Fibroblast of the aortic adventitia (primary cell): ENCODE data around the gene JUP. TPM values are rescaled to one million over a fixed set of nuclear protein-coding genes. Genes with fewer than 3 reads are reported as not detected.

Experiments
- DNase-seq: peaks from one replicate; pipeline ENCODE4 v3.0.0-alpha.2; 2010; ENCODE audit warnings: low read depth
- H3K4me3 ChIP-seq: 2 replicates; pipeline ENCODE4 v1.5.1; 2011; ENCODE audit warnings: low read depth, mild to moderate bottlenecking, control low read depth, low read length, moderate library complexity
- CTCF ChIP-seq: IDR thresholded peaks from 2 replicates; pipeline ENCODE4 v1.5.1; 2011; ENCODE audit warnings: mild to moderate bottlenecking, low read length, control low read depth, inconsistent platforms; ENCODE audit not compliant: insufficient read depth
- total RNA-seq: library from RNA; depleted of rRNA; stranded (reverse); fragments of >200 nt; gene quantifications from 2 replicates; pipeline ENCODE4 v1.2.3, GENCODE V29; 2012; ENCODE audit warnings: low replicate concordance

JUP gene
- total RNA-seq, 1 donor, result 8.9 TPM

- H3K4me3 ChIP-seq, result peak overlapping the region; percentile 83
- no peak for TF ChIP-seq CTCF
- peak; percentile 37 for DNase-seq
Measured at GRCh38 chr17:41814195-41814594, 27.7 kb upstream of the JUP start.

- DNase-seq, result no peak
- no peak for TF ChIP-seq CTCF
Measured at GRCh38 chr17:41813699-41814124, 27.2 kb upstream of the JUP start.

GRCh38 chr17:41813152-41813680, 26.7 kb upstream of the JUP start:
- peak overlapping the region; percentile 83 for H3K4me3 ChIP-seq
- no peak for DNase-seq
- TF ChIP-seq CTCF, result no peak

More at GRCh38 chr17:41813699-41814124, 27.2 kb upstream of the JUP start:
- peak overlapping the region; percentile 83 for H3K4me3 ChIP-seq

- no peak for TF ChIP-seq CTCF
- DNase-seq, result peak; percentile 87
- peak within 1 kb of the TSS; percentile 83 for H3K4me3 ChIP-seq
Measured at GRCh38 chr17:41812381-41813151, 26.1 kb upstream of the JUP start, which contains the start of gene FKBP10. TSS of gene FKBP10 (plus strand) at chr17:41813004. CDS start at chr17:41813035, 31 bp downstream.

- DNase-seq, result peak; percentile 74
- H3K4me3 ChIP-seq, result peak within 1 kb of the TSS; percentile 83
- peak; percentile 73 for TF ChIP-seq CTCF
Measured at GRCh38 chr17:41811549-41812380, 25.3 kb upstream of the JUP start, which contains the start of gene P3H4. TSS of gene P3H4 (minus strand) at chr17:41811949. CDS start at chr17:41811915, 34 bp downstream.

- peak overlapping the region; percentile 83 for H3K4me3 ChIP-seq
- no peak for TF ChIP-seq CTCF
- no peak for DNase-seq
Measured at GRCh38 chr17:41810659-41811548, 24.4 kb upstream of the JUP start.
